ENCODE measurements around the gene C3orf33. TPM values are rescaled to one million over a fixed set of nuclear protein-coding genes. Genes with fewer than 3 reads are reported as not detected.

Gene C3orf33
- total and polyA plus RNA-seq, 2 of the 13 experiments (the other 11 are each of a cell fraction or from before 2014, with no cell fraction given) = 9.2 to 12.6 TPM

- TF ChIP-seq PAXIP1 (CRISPR knock-in tag; conservative IDR thresholded peaks at IDR 0.05) = peak; percentile 65; the same call in 1 of the 2 replicates
- TF ChIP-seq HBP1 (CRISPR knock-in tag; IDR thresholded peaks at IDR 0.05; ENCODE audit: low read depth) = no peak
- TF ChIP-seq ZBTB7B (CRISPR knock-in tag; IDR thresholded peaks at IDR 0.05) = no peak
- TF ChIP-seq NFRKB (IDR thresholded peaks at IDR 0.05) = no peak
- no peak for TF ChIP-seq ZNF746 (CRISPR knock-in tag; IDR thresholded peaks at IDR 0.05)
- no peak for TF ChIP-seq NFE2L2 (IDR thresholded peaks at IDR 0.05; ENCODE audit: low read length)
- no peak for TF ChIP-seq ZNF704 (CRISPR knock-in tag; IDR thresholded peaks at IDR 0.05; ENCODE audit: borderline replicate concordance)
- no peak for TF ChIP-seq POLR2AphosphoS5 (IDR thresholded peaks at IDR 0.05; ENCODE audit: low read depth, low read length)
- TF ChIP-seq SMARCC2 (IDR thresholded peaks at IDR 0.05) = no peak
- no peak for TF ChIP-seq ZNF12 (CRISPR knock-in tag; IDR thresholded peaks at IDR 0.05)
- TF ChIP-seq FOXK1 (CRISPR knock-in tag; IDR thresholded peaks at IDR 0.05; ENCODE audit: borderline replicate concordance, low read depth) = no peak
- TF ChIP-seq ZNF749 (CRISPR knock-in tag; IDR thresholded peaks at IDR 0.05; ENCODE audit: borderline replicate concordance) = no peak
- no peak; the same call in 1 of the 2 replicates for TF ChIP-seq JUNB (CRISPR knock-in tag; IDR thresholded peaks at IDR 0.05; ENCODE audit: borderline replicate concordance)
- TF ChIP-seq NONO (IDR thresholded peaks at IDR 0.05) = no peak
- TF ChIP-seq NONO (CRISPR knock-in tag; conservative IDR thresholded peaks at IDR 0.05) = no peak
- no peak for TF ChIP-seq RBAK (CRISPR knock-in tag; IDR thresholded peaks at IDR 0.05)
Observed at GRCh38 chr3:155748611-155749365, 57.3 kb downstream of the C3orf33 start (continued).

Measured in HepG2 (cell line).